ENCODE measurements around the gene EIF5A.

- no peak for TF ChIP-seq CTCF (IDR thresholded peaks at IDR 0.05)
- TF ChIP-seq POLR2A (IDR thresholded peaks at IDR 0.05; ENCODE audit: low read depth) = no peak
- TF ChIP-seq POLR2AphosphoS5 (IDR thresholded peaks at IDR 0.05) = no peak
- TF ChIP-seq EP300 (IDR thresholded peaks at IDR 0.05) = no peak
Observed at GRCh38 chr17:7327056-7327455, 19.6 kb downstream of the EIF5A start.
